Suprapubic skin (tissue), 4 donors: Measurements from ENCODE around the gene STYX.

Experiments used
- EP300 ChIP-seq: sonication (generic); formaldehyde crosslinking; IDR thresholded peaks from one replicate; pipeline ENCODE4 v1.6.1; 2017; ENCODE audit warnings: antibody characterized with exemption
- POLR2AphosphoS5 ChIP-seq, 3 donors: sonication (generic); formaldehyde crosslinking; IDR thresholded peaks; one replicate each; pipeline ENCODE4 v1.6.1; 2017; ENCODE audit warnings: antibody characterized with exemption in 3 of 3
- TF ChIP-seq, protein P1 (sequence below), 2 donors: fragments of 200-600 bp in 1 of 2; fragments of 450-650 bp in 1 of 2; sonication (generic) in 1 of 2; IDR thresholded peaks; one replicate each; pipeline ENCODE4 v1.5.1; 2016 to 2019; ENCODE audit warnings: antibody characterized with exemption in 2 of 2, mild to moderate bottlenecking in 1 of 2, moderate library complexity in 1 of 2

DNA sequence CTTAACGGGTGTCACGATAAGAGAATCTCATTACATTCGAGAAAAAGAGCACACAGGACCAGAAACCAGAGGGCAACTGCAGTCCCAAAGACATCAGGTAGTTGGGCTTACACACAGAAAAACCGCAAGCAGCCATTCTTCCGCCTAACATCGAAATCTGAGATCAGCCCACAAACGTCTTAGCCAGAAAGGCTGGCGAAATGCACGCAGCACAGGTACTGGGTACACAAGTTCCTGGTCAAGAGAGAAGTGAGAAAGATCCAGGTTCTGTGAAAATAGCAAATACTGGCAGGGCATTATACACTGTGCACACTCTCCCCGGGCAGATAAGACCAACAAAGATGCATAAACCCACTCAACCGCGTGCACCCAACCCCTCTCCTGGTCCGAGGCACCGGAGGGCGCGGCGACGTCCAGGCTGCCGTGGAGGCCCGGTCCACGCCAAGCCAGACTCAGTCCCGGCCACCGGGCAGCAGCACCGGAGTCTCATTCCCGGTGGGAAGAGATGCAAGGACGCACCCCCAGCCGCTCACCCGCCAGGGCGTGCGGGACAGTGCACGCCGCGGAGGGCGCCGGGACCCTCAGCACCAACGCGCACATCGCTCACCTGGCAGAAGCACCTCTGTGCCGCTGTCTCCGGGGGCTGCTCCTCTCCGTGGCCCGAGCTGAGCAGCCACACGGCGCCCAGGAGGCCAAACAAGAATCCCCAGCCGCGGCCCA, 35.0 kb upstream of the STYX start:
- TF ChIP-seq, protein P1, sequence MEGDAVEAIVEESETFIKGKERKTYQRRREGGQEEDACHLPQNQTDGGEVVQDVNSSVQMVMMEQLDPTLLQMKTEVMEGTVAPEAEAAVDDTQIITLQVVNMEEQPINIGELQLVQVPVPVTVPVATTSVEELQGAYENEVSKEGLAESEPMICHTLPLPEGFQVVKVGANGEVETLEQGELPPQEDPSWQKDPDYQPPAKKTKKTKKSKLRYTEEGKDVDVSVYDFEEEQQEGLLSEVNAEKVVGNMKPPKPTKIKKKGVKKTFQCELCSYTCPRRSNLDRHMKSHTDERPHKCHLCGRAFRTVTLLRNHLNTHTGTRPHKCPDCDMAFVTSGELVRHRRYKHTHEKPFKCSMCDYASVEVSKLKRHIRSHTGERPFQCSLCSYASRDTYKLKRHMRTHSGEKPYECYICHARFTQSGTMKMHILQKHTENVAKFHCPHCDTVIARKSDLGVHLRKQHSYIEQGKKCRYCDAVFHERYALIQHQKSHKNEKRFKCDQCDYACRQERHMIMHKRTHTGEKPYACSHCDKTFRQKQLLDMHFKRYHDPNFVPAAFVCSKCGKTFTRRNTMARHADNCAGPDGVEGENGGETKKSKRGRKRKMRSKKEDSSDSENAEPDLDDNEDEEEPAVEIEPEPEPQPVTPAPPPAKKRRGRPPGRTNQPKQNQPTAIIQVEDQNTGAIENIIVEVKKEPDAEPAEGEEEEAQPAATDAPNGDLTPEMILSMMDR (IDR thresholded peaks at IDR 0.05): no peak
- TF ChIP-seq POLR2AphosphoS5 (IDR thresholded peaks at IDR 0.05) (peak in 1 of 3 donors; percentile 6), EP300 (no peak)
